Measurements from ENCODE around the gene LGI1.
A peak's percentile ranks its signal among the peaks of the same experiment; 100 is the strongest.
"Not testable (repeated sequence)": the region's sequence is repeated elsewhere in the genome, so short reads cannot be mapped to it uniquely, and the experiment has no call there.

The LGI1 gene

DNA sequence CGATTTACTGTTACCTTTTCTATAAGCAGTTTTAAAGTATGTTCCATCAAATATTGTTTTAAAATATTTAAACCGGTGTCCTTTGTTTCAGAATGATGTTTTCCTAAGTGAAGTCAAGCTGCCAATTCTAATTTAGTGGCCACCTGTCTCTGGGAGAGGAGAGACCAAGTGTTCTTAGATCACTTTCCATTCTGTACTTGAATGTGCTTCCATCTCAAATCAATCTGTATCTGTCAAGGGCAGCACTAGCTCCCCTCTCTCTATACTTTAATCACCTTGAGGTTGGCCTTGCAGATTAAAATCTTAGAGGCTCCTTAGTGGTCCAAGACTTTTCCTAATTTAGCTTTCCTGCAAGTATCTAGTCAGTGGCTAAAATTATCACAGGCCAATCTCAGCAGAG is 49.6 kb downstream of the LGI1 start:
- DNase-seq (ENCODE audit: low read depth) = no peak

- DNase-seq (ENCODE audit: low read depth) = no peak
Measured at GRCh38 chr10:93812659-93813338, 55.1 kb downstream of the LGI1 start.

DNA sequence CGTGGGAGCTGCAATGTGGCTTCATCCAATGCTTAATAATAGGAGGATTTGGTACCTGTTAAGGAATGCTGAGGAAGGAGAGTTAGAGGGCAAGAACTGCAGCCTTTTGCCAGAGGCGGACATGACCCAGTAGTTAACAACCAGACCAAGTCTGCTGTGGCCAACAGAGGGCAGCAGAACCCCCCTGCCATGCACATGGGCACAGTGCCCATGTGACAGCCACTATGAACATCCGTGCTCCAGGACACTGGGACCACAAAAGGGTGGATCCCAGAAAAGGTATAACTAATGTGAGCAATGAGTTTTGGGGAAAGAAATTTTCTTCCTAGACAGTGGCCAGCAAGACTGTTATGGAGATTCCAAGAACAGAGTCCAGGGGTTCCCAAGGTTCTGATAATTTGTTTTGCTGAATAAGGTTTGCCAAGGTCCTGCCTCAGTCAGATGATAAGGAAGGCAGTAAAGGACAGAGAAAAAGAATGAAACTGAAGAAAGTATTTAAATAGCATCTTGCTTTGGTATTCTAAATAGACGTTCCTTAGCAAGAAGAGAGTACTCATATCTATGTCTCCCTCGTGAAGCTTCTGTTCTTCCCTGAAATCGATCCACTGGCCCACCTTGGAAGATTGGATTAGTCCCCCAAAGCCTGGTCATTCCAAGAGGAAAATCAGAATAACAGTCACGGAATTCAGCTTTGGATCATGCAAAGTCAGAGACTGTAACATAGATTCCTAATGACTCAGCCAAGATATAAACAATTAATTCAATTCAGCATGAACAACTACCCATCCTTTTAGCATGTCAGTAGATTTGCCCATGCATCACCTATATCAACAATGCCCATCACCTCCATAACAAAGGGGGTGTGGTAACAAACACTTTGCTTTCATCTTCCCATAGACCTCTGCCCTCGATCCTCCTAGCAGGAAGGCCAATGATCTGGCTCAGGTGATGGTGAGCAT is 56.0 kb downstream of the LGI1 start:
- no peak for DNase-seq (ENCODE audit: low read depth)

DNA sequence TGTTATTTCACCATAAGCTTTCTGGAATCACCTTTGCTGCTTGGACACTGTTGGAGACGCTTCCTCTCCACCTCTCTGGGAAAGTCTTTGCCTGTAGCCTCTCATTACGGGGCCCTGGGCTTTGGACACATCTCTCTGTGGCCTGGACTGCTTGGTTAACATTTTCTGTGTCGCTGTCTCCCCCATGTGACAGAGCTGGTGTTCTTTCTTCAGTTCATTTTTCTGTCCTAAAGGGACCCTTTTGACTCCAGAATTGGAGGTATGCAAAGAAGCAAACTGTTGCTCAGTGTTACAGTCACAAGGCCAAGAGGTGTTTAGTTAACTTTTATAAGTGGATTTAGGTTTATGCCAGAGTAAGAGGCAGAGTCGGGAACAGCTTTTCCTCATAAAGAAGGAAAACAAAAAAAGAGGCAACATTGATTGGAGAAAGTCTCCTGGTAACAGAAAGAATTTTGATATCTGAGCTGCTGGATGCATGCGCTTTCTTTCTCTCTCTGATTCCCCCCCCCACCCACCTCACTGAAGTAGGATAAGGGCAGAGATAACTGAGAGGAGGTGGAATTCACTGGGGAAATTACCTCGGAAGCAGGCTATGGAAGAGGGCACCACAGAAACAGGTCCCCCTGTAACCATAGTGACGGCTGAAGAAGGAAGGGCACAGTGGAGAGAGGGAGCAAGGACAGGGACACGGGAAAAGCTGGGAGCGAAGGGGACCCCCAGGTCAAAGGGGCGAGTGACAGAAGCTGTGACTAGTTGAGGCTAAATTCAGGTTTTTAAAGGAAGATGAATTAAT is 57.8 kb downstream of the LGI1 start:
- peak; percentile 28 for DNase-seq (ENCODE audit: low read depth)

DNA sequence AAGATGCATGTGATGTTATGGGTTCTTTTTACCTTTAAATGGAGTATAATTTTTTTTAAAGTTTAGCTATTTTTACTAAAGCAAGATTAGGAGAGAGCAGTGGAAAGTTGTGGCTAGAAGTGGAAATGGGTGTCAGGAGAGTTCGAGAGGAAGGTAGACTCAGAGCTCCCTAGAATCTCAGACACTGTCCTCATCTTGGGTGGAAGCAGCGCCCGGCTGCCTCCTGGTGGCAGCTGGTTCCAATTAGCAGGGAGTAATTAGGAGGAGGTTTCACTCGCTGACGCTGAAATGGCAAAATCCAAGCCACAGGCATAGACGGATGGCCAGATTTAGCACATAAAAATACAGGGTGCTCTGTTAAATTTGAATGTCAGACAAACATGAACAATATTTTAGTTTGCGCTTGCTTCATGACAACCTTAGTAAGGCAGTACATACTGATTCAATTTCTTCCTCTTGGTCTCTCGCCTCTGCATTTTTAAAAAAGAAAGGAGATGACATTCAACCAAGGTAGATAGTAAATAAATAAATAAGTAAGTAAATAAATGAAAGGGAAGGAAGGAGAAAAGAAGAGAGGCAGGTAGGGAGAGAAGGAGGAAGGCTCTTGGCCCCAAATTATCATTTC is 58.5 kb downstream of the LGI1 start:
- DNase-seq (ENCODE audit: low read depth) = peak; percentile 61

DNA sequence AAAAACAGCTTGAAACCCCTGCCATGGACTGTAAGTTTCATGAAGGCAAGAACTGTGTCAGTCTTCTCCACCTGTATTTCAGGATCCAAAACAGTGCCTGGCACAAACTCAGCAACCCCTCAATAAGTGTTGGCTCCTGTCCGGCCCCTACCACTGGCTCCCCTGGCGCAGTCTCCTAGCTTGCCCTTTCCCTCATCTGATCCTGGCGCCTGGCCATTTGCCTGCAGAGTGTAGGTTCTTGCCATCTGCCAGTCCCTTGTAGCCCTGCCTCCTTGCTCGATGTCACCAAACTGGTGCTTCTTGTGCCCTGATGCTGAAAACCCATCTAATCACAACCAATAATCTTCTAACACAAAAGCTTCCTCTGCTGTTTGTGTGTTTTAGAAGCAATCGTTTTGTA is 60.4 kb downstream of the LGI1 start:
- no peak for DNase-seq (ENCODE audit: low read depth)

GRCh38 chr10:93819520-93819919 is 61.8 kb downstream of the LGI1 start:
- DNase-seq (ENCODE audit: low read depth) = no peak

DNA sequence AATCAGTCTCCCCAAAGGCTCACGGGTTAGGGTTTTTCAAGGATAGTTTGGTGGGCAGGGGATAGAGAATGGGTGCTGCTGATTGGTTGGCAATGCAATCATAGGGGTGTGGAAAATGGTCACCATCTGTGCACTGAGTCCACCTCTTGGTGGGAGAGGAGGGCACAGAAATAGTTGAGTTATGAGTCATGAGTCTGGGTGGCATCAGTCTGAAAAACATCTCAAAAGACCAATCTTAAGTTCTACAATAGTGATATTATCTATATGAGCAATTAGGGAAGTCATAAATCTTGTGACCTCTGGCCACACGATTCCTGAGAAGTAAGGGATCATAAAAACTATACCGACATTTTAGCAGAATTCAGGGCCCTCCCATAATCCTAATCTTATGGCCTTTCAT is 62.7 kb downstream of the LGI1 start:
- no peak for DNase-seq (ENCODE audit: low read depth)

GRCh38 chr10:93821051-93821772 is 63.5 kb downstream of the LGI1 start:
- DNase-seq (ENCODE audit: low read depth) = peak; percentile 38

DNA sequence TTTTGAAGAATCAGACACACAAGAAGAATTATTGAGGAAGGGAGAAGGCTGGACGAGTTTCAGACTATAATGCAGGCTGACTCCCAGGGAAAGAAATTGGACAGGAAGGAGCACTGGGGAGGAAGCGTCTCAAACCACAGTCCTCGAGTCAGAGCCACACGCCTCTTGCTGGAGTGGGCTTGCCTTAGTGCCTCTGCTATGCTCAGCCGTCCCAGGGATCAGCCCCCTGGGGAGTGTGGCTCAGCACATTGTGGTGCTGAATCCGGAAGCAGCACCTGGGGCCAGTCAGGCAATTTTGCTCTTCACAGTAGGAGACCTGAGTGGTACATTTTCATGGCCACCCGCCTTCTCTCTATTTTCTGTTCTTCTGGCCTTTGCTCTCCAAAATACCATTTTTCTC is 68.6 kb downstream of the LGI1 start:
- no peak for DNase-seq (ENCODE audit: low read depth)

DNA sequence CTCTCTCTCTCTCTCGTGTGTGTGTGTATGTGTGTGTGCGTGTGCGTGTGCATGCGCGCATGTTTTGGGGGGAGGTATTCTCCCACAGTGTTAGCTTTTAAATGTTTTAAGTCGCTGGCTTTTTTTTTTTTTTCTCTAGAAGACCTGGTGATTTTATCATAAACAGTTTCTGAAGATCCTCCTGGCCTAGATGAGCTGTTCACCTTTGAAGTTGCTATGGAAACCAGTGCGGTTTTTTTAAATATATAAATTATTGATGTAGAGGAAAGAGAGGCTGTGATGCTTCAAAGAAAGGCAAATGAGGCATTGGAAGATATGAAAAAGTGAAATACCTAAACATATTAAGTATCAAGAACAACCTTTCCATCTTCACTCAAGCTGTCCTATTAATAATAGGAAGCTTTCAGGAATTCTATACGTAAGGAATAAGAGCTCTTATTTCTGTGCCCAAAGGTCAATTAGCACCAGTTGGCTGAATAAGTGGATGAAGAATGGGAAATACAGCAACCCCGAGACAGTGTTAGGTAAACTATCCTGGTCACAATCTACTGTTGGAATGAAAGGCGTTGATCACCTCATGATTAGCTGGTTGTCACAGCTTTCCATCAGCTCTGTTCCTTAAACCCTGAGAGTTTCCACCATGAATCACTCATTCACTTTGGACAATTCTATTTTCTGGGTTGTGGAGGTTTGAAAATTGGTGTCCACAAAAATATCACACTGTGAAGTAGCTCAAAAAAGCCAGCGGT is 69.5 kb downstream of the LGI1 start:
- no peak for DNase-seq (ENCODE audit: low read depth)

DNA sequence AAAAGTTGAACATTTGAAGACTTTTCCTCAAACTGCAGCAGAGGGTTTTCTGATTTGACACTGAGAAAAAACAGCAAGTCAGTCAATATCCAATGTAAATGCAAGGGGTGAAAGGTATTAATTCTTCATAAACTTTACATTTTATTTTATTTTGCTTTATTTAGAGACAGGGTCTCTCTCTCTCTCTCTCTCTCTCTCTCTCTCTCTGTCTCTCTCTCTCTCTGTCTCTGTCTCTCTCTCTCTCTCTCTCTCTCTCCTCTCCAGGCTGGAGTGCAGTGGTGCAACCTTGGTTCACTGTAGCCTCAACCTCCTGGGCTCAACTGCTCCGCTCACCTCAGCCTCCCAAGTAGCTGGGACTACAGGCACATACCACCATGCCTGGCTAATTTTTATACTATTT is 73.3 kb downstream of the LGI1 start:
- not testable (repeated sequence) for DNase-seq (ENCODE audit: low read depth)

DNA sequence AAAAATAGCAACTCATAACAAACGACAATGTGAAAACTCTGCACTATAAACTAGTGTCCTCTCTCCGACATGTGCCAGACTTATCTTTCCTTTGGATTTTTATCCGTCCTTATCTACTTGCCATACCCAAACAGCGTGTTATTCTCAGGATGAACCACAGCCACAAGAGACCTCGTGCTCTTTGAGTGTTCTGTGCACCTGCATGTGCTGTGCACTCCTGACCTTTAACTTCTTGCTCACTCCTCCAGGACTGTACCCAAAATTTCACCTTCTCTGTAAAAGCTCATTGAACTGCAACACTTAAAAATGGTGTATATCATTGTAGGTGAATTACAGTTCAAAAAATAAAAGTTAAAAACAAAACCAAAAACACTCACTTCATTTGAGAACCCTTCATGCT is 78.0 kb downstream of the LGI1 start:
- DNase-seq (ENCODE audit: low read depth) = no peak

GRCh38 chr10:93837822-93838221 is 80.1 kb downstream of the LGI1 start:
- no peak for DNase-seq (ENCODE audit: low read depth)

DNA sequence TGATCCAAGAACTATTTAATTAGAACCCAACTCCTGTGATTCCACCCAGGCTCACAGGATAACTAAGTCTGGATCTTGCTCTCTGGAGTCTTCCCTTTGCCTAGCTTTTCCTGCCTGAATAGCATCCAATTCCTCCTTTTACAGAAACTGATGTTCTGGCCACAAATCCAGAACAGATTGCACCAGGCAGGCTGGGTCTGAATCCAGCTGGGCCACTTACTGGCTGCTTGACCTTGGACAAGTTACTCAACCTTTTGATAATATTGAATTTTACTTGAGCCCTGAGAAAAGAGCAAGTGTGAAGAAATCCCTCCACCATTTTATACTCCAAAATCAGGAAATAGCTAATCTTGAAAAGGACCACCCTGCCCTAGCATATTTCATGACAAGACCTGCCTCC is 80.5 kb downstream of the LGI1 start:
- DNase-seq (ENCODE audit: low read depth) = no peak

GRCh38 chr10:93841961-93842360 is 84.2 kb downstream of the LGI1 start:
- DNase-seq (ENCODE audit: low read depth) = no peak

- no peak for DNase-seq (ENCODE audit: low read depth)
Measured at GRCh38 chr10:93844979-93845626, 87.4 kb downstream of the LGI1 start.
